Measurements from ENCODE around the gene NPAS3.
A peak's percentile ranks its signal among the peaks of the same experiment; 100 is the strongest.

Gene NPAS3

GRCh38 chr14:33188880-33189279, 250.2 kb downstream of the NPAS3 start:
- no peak for DNase-seq

GRCh38 chr14:33191855-33192254, 253.2 kb downstream of the NPAS3 start:
- no peak for DNase-seq

- DNase-seq = no peak
Measured at GRCh38 chr14:33194551-33194950, 255.9 kb downstream of the NPAS3 start.

DNA sequence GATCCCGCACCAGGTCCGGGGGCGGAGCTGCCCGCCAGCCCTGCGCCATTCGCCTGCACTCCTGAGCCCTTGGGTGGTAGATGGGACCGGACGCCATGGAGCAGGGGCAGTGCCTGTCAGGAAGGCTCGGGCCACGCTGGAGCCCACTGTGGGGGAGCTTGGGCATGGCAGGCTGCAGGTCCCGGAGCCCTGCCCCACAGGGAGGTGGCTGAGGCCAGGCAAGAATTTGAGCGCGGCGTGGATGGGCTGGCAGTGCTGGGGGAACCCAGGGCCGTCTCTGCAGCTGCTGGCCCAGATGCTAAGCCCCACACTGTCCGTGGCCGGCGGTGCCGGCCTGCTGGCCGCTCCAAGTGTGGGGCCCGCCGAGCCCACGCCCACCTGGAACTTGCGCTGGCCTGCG, 260.0 kb downstream of the NPAS3 start:
- DNase-seq = no peak

GRCh38 chr14:33201116-33201515, 262.4 kb downstream of the NPAS3 start:
- DNase-seq = no peak

DNA sequence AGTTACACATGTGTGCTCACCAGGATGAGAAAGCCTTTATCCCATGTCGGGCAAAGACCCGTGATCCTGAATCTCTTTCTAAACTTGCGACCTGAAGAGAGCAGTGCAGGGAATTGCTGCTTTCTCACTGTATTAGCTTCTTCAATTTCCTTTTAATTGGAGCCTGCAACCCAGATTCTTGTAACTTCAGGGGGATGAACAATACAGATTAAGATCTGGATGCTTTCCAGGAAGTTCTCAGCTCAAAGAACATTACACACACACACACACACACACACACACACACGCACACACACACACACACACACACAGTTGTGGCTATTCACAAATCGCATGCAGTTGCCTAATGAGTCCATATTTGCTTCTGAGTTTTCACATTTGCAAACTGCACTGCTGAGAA, 268.3 kb downstream of the NPAS3 start:
- peak in 1 of 2 experiments; percentile 29 for DNase-seq

DNA sequence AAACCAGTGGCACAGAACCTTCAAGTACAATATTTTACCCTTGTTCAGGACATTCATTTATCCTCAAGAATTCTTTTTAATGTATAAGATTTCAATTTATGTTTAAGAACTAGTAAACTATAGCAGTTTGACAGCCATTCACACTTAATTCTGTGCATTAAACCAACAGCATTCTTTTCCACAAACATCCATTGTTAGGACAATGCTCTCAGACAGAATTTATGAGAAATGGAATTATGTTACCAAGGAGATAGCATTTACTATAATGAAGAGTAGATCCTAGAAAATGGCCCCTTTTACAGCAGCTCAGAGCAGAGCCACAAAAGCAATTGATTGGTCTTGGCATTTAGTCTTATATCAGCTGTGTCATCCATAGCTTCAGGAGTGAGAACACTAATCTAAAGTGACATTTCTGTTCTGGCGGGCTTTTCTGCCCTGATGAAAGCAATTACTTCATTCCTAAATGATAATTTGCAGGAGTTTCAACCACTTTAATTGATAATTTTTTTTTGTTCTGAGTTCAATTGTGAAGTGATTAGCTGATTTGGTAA, 268.9 kb downstream of the NPAS3 start:
- peak; percentile 72 to 78 for DNase-seq

GRCh38 chr14:33210311-33210710, 271.6 kb downstream of the NPAS3 start:
- no peak for DNase-seq

GRCh38 chr14:33218026-33218425, 279.3 kb downstream of the NPAS3 start:
- DNase-seq = no peak

- no peak for DNase-seq
Measured at GRCh38 chr14:33219957-33220356, 281.3 kb downstream of the NPAS3 start.

- no peak for DNase-seq
Measured at GRCh38 chr14:33229269-33229929, 290.7 kb downstream of the NPAS3 start.

DNA sequence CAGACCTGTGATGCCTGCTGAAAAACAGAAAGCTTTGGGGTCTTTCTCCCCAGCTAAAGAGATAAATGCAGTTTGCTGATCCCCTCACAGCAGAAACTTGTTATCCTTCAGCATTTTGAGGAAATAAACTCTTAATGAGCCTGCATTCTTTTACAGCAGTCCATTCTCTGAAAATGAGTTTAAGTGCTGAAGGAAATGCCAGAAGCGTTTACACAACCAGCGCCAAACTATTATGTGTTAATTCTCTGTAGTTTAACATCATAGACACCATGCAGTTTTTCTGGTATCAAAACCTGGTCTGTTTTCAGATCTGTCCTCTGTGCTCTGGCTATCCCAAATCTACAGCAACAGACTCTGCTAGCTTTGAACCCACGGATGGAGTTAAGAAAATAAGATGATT, 291.3 kb downstream of the NPAS3 start:
- DNase-seq = no peak

DNA sequence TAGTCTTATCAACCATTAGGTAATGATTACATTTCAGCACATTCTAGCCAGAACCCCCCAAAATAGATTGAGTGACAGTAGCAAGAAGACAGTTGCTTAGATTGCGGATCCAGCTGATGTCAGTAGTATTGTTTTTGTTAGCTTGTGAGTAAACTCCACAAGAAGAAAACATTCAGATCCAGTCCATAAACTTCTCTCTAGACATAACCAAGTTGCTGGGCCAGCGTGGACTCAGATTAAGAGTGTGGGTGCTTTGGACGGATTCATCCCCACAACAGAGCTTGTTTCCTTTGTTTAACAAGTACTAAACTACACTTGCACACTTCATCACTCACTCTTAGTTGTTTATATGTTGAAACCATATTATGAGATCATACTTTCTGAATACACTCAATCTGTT, 293.4 kb downstream of the NPAS3 start:
- DNase-seq = no peak

- no peak for DNase-seq
Measured at GRCh38 chr14:33237115-33237740, 298.5 kb downstream of the NPAS3 start.

- no peak for DNase-seq
Measured at GRCh38 chr14:33239465-33239864, 300.8 kb downstream of the NPAS3 start.

DNA sequence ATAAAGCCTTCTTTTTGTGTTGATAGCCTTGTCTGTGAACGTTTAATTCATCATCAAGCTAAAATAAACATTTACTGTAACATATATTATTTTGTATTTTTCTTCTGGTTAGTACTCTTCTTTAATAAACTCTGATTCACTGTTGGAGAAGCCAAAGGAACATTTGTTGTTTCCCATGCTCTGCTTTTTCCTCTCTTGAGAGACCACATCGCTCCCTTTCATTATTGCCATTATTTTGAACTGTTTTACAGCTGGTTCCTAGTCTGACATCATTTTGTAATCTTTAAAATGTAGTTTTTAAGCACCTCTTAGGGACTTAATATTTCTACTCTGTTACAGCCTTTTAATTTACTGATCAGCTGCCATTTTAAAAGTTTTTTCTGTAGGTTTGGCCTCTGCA, 301.8 kb downstream of the NPAS3 start:
- DNase-seq = no peak

- DNase-seq = no peak
Measured at GRCh38 chr14:33241331-33241730, 302.7 kb downstream of the NPAS3 start.

- DNase-seq = no peak
Measured at GRCh38 chr14:33249233-33249820, 310.6 kb downstream of the NPAS3 start.

DNA sequence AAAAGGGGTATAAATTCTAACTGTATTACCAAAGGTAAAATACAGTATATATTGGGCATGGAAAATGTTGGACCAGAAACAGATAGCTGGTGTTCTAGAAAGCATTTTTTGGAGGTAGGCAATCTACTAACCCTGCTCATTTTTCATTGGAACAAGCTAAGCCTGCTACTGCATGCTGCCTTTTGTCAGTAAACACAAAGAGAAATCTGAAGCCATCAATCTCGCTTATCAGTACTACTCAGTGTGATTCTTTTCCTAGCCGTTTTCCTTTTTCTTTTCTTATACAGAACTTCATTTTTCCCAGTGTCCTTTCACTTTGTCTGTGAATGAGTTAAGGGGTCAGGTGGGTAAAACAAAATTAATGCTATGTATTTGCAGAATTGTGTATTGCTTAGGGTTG, 312.3 kb downstream of the NPAS3 start:
- no peak for DNase-seq

- no peak for DNase-seq
Measured at GRCh38 chr14:33254342-33254741, 315.7 kb downstream of the NPAS3 start.

DNA sequence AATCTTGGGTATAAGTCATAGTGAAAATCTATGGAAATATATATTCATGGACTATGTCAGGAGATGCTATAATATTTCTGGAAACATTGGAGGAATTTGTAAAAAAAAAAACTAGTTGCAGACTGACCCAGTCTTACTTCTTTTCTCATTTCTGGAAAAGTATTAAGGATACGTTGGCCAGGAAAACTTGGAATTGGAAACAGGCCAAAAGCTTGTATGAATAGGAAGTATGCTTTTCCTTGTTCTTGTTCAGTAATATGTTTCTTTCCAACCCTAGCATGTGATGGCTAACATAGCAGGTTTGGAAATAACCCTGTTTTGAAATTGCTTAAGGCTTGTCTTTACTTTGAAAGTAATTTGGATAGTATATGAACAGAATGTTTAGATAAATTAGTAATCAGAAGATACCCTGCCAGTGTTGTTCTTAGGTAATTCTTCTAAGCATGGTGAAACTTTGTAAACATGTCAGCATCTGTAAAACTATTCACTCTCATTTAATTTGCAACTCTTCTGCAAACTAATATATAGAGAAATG, 316.2 kb downstream of the NPAS3 start:
- DNase-seq = no peak

DNA sequence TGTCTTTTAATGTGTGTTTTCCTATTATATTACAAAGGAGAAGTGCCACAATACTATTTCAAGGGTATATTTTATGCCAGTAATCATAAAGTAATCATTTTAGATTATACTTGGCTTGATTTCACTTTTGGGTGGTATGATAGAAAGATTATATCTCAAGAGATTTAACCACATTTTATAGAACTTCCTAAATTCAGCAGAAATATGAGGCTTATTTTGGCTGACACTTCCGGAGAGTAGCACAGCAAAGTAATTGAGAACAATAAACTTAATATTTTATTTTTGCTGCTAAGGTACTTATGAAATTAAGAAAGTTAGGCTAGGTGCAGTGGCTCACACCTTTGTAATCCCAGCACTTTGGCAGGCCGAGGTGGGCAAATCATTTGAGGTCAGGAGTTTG, 319.1 kb downstream of the NPAS3 start:
- no peak for DNase-seq

DNA sequence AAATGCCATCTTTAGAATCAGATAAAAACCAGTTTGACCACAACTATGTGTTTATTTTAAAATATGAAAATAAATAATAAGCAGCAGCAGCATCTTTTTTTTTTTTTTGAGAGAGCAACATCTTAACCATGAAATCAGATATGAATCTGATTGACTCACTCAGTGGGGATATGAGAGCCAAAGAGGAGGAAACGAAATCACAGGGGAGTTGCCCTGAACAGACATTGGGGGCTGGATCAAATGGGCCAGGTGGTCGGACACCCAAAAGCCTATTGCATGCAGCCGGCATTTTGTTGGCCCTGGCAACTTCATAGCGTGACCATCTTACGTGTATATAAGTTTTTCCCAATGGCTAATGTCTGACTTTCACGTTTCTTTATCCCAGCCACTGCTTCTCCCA, 321.1 kb downstream of the NPAS3 start:
- DNase-seq = no peak

- DNase-seq = no peak
Measured at GRCh38 chr14:33271216-33271615, 332.5 kb downstream of the NPAS3 start.

Measured in NCI-H1930 (cell line).